HCT116 (cell line): ENCODE results near the gene PKP3.

Source experiments
- CTCF ChIP-seq, 3 experiments: fragments of 200-600 bp in 1 of 3; sonication (generic) in 1 of 3; IDR thresholded peaks in 2 of 3; conservative IDR thresholded peaks in 1 of 3; 2 replicates each; pipeline ENCODE4 v1.5.1; 2012 to 2017; ENCODE audit warnings: low read depth in 2 of 3, low read length in 2 of 3, antibody characterized with exemption in 1 of 3, borderline replicate concordance in 1 of 3, control low read depth in 1 of 3, mild to moderate bottlenecking in 1 of 3, mixed read lengths in 1 of 3, mixed run types in 1 of 3, moderate library complexity in 1 of 3; ENCODE audit not compliant: insufficient read depth in 1 of 3
- ZNF274 ChIP-seq: fragments of 200-500 bp; sonication (Bioruptor generic); IDR thresholded peaks from 2 replicates; pipeline ENCODE4 v1.6.1; 2014; ENCODE audit warnings: mild to moderate bottlenecking, low read depth, low read length, inconsistent platforms

GRCh38 chr11:434496-434895, 40.5 kb downstream of the PKP3 start:
- TF ChIP-seq CTCF (IDR thresholded peaks at IDR 0.05 in 2 of 3, conservative IDR thresholded peaks at IDR 0.05 in 1 of 3; ENCODE audit: borderline replicate concordance in 1 of 3, insufficient read depth in 1 of 3, low read depth in 2 of 3, low read length in 2 of 3) (no peak), ZNF274 (no peak)
